Glomerular endothelial cell (primary cell): Measurements from ENCODE around the gene DOCK4. TPM values are rescaled to one million over a fixed set of nuclear protein-coding genes. Genes with fewer than 3 reads are reported as not detected.

Source experiments
- DNase-seq: peaks from one replicate; pipeline ENCODE4 v3.0.0-alpha.2; 2011; ENCODE audit warnings: low read depth, low spot score; ENCODE audit errors: extremely low read depth
- total RNA-seq: library from RNA; depleted of rRNA; stranded (reverse); fragments of >200 nt; gene quantifications from 2 replicates; pipeline ENCODE4 v1.2.3, GENCODE V29; 2015

The DOCK4 gene
- total RNA-seq, 1 donor from 2014 or later = 150 TPM

- no peak for DNase-seq
Measured at GRCh38 chr7:111840528-111840927, 365.7 kb downstream of the DOCK4 start.

DNA sequence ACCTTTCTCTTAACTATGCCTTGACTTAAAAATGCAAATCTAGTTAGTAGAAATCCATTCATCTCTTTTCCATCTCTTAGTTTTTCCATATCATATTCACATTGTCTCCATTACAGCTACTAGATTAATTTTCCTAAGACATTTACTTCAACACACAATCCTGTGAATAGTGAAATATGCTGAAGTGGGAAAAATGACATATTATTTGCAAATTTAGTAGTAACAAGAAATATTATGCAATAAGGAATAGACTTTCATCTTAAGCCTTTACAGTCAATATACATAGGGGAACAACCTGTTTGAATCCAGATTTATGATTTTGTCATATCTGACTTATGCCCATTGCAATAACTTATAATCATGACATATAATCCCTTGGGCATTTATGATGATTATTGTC, 366.9 kb downstream of the DOCK4 start:
- no peak for DNase-seq

GRCh38 chr7:111836592-111836991, 369.6 kb downstream of the DOCK4 start:
- no peak for DNase-seq

GRCh38 chr7:111835066-111835465, 371.1 kb downstream of the DOCK4 start:
- DNase-seq = no peak

DNA sequence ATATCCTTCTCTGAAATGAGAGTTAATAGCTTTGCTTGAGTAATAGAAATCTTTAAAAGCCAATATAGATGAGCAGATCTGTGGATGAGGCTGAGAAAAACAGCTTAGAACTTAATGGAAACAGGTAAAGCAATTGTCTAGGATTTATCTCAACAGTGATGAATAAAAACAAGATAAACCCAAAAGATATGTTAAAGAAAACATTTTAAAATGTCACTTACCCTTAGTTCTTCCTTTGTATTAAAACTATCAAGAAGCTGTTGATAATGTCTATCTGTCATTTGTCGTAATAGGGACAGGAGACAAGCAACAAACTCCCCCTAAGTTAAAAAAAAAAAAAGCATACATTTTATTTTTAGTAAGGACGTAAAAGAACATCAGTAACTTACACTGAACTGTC, 371.8 kb downstream of the DOCK4 start:
- no peak for DNase-seq

DNA sequence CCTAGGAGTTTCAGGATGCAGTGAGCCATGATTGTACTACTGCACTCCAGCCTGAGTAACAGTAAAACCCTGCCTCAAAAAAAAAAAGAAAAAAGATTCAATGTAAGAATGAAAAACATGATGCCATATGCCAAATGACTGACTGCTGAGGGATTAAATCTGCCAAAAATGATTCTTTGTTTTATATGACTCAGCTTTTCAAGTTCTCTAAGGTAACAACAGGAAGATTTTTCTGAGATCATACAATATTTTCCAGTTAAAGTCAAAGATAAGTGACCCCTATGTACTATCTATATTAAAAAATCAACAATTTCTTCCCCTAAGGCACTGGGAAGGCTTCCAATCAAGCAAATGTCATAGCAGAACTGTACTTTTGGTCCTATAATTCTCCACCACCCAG, 372.7 kb downstream of the DOCK4 start:
- DNase-seq = no peak

GRCh38 chr7:111832174-111832573, 374.0 kb downstream of the DOCK4 start:
- no peak for DNase-seq

DNA sequence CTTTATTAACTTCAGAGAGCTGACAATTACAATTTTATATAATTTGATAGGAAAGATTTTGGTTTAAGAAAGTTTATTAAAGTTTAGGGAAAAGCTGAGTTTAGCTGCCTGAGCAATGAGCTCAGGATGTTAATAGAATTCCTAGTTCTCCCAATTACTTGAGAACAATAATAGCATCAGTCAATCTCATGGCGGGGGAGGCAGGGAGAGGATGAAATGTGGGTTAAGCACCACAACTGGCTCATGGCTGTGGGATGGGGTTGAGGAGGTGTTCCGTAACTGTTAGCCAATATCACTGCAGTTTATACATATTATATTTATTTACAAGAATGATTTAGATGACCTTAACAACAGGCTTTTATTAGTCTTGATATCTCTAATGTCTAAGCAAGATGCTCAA, 377.0 kb downstream of the DOCK4 start:
- no peak for DNase-seq

- DNase-seq = peak; percentile 39
Measured at GRCh38 chr7:111827863-111828504, 378.2 kb downstream of the DOCK4 start.

- no peak for DNase-seq
Measured at GRCh38 chr7:111825046-111825445, 381.2 kb downstream of the DOCK4 start.

- DNase-seq = no peak
Measured at GRCh38 chr7:111823826-111824225, 382.4 kb downstream of the DOCK4 start.

DNA sequence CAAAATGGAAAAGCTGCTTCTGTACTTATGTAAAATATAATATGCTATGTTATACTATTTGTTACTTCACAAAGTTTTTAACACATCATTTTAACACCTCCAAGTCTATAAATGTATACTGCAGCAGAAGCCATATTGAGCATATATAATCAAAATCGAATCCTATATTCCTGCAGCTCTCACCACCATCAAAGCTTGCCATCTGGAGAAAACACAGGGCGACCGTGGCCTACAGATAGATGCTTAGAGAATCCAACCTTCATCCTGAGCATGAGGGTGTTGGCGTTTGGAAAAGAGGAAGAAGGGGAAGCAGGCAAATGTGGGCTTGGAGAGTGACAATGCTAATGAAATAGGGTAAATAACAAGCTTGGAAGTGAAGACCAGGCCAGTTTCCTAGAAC, 385.2 kb downstream of the DOCK4 start:
- DNase-seq = no peak

DNA sequence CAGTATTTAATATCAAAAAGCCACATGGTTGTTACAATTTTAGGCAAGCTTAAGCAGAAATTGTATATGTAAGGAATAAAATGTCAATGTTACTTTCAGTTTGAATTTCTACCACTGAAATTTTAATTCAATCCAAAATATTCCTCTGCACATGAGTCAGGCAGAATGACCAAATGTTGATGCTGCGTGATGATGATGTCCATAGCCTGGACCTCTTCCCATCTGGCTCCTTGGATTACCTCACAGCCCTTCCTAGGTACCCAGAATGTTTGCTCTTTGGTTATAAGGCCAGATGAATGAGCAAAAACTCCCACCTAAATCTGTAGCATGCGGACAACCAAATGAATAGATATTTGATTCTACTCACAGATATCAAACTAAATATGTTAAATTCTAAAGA, 385.6 kb downstream of the DOCK4 start:
- DNase-seq = no peak

DNA sequence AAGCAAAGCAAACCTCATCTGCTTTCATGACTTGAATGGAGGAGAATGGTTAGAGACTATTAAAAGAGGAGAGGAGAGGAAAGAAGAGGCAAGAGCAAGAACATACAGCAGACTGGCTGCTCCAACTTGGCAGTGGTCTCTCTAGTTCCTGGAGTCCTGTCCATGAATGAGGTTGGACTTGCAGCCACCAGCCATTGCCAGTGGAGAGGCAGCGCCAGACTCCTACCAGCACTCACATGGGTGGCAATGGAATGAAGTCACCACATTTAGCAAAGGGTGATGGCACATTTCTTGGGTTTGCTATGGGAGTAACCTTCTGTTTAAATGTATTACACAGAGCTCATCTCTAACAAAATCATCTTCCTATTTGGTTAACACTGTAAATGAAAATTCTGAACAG, 386.1 kb downstream of the DOCK4 start:
- DNase-seq = no peak

GRCh38 chr7:111815354-111815753, 390.8 kb downstream of the DOCK4 start:
- DNase-seq = no peak

- DNase-seq = no peak
Measured at GRCh38 chr7:111813306-111813705, 392.9 kb downstream of the DOCK4 start.

DNA sequence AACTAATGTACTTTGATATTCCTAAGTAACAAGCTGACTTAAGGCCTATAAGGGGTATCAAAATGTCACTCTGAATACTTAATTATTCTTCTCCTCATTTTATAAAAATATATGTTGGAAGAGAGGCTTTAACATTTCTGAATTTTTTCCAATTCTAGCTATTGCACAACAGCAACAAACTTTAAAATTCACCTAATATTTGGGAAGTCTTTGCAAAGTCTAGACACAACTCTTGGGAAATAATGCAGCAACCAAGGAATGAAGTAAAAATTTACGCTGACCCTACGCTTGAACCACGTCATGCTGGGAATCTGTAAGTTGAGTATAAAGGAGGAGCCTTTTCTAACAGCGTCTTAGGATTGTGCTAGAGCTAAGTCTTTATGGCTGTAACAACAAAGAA, 400.0 kb downstream of the DOCK4 start:
- no peak for DNase-seq

- DNase-seq = no peak
Measured at GRCh38 chr7:111803015-111803758, 403.0 kb downstream of the DOCK4 start.

DNA sequence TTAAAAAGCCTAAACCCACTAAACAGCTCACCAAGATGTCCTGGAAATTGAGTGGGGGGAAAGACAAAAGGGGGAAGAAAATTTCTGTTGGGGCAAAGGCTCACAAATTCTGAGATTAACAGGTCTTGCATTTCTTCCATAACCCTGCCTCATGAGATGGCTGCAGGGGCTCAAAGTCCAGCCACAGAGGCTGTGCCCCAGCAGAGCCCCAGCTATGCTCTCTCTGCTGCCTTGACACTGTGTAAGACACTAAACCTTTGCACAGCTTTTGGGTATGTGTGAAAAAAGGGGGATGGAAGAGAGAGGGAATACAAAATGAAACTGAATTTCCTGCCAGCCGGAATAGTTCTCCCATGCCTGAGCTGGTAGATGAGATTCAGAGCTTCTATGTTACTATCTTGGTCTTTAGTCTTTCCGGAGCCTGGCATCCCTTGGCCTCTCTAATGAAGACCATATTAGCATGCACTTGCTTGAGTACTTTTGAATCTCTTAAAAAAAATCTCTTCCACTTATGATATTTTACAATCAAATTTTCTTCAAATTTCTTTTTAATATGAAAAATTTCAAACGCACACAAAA, 403.9 kb downstream of the DOCK4 start:
- no peak for DNase-seq

GRCh38 chr7:111801277-111801676, 404.9 kb downstream of the DOCK4 start:
- DNase-seq = no peak

- no peak for DNase-seq
Measured at GRCh38 chr7:111796671-111797070, 409.5 kb downstream of the DOCK4 start.

DNA sequence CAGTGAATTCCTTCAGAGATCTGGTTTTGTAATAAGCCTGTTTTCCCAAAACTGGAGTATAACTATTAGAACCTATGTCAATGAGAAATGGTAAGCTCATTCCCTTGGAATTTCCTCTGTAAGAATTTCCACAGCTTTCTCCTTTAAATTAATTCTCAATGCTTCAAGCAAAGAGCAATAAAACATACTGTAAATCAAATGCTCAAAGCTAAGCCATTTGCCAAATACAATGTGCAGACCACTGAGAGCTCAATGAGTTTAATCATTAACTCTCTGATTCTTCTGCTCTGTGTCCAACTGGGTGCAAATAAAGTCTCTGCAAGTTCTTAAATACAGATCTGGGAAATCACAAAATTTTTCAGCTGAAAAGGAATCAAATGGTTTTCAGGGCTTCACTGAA, 416.3 kb downstream of the DOCK4 start:
- DNase-seq = no peak
